HFFc6 (cell line): Measurements from ENCODE around the gene BBS5. TPM values are rescaled to one million over a fixed set of nuclear protein-coding genes. Genes with fewer than 3 reads are reported as not detected.
"Not testable (repeated sequence)": the region's sequence is repeated elsewhere in the genome, so short reads cannot be mapped to it uniquely, and the experiment has no call there.

Experiments
- DNase-seq: peaks from one replicate; pipeline ENCODE4 v3.0.0-alpha.2; 2018
- H3K27ac Mint-ChIP-seq: 2 replicates; pipeline ENCODE4 v1.8.0; 2020; ENCODE audit warnings: mild to moderate bottlenecking, mixed read lengths
- H3K27me3 Mint-ChIP-seq: 2 replicates; pipeline ENCODE4 v1.8.0; 2021; ENCODE audit warnings: mild to moderate bottlenecking, moderate library complexity, mixed read lengths; ENCODE audit not compliant: insufficient read depth
- H3K36me3 Mint-ChIP-seq: 2 replicates; pipeline ENCODE4 v1.8.0; 2021; ENCODE audit warnings: low read depth, mixed read lengths
- H3K4me1 Mint-ChIP-seq: 2 replicates; pipeline ENCODE4 v1.8.0; 2020; ENCODE audit warnings: low read depth, mixed read lengths
- H3K4me3 Mint-ChIP-seq: 2 replicates; pipeline ENCODE4 v1.8.0; 2020; ENCODE audit warnings: mild to moderate bottlenecking, moderate library complexity, mixed read lengths
- H3K9me3 Mint-ChIP-seq: 2 replicates; pipeline ENCODE4 v1.8.0; 2020; ENCODE audit warnings: mild to moderate bottlenecking, mixed read lengths
- total RNA-seq, 6 experiments: library from RNA; stranded (reverse); fragmentation: NEBNext Ultra II Directional; extraction: Animal tissue kit (Norgen Biotek cat#: 25700); gene quantifications; 2 replicates in 1 of 6; 3 replicates in 5 of 6; pipeline ENCODE4 v1.2.3, GENCODE V29; 2021
- TF ChIP-seq, protein P1 (sequence below): fragments of 200-600 bp; sonication (generic); IDR thresholded peaks from 2 replicates; pipeline ENCODE4 v1.5.0; 2021; ENCODE audit warnings: antibody characterized with exemption, mild to moderate bottlenecking

BBS5 gene
- total RNA-seq, 6 experiments from 2014 or later = 4.8 to 7.0 (median 6.0) TPM

DNA sequence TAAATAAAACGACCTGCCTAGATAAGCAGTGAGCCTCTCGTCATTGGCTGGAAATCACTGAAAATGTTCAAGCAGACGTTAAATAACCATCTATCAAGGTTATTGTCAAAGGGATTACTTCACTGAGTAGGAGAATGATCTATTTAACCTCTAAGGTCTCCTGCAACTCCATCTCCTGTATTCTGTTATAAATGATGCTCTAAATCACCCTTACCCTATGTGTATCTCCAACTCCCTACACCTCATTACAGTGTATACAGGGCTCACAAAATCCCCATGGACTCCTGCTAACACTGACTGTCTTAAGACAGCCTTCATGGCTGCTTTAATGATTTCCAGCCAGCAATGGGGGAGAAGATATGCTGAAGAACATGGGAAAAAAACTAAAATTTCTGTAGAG is 31.0 kb upstream of the BBS5 start:
- DNase-seq = no peak
- H3K9me3 Mint-ChIP-seq = no peaks in the 10 kb centered on the region
- H3K36me3 Mint-ChIP-seq = no peaks in the 10 kb centered on the region
- H3K27me3 Mint-ChIP-seq = peaks cover 7% of the 10 kb centered on the region
- TF ChIP-seq, protein P1, sequence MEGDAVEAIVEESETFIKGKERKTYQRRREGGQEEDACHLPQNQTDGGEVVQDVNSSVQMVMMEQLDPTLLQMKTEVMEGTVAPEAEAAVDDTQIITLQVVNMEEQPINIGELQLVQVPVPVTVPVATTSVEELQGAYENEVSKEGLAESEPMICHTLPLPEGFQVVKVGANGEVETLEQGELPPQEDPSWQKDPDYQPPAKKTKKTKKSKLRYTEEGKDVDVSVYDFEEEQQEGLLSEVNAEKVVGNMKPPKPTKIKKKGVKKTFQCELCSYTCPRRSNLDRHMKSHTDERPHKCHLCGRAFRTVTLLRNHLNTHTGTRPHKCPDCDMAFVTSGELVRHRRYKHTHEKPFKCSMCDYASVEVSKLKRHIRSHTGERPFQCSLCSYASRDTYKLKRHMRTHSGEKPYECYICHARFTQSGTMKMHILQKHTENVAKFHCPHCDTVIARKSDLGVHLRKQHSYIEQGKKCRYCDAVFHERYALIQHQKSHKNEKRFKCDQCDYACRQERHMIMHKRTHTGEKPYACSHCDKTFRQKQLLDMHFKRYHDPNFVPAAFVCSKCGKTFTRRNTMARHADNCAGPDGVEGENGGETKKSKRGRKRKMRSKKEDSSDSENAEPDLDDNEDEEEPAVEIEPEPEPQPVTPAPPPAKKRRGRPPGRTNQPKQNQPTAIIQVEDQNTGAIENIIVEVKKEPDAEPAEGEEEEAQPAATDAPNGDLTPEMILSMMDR = no peak
- H3K4me3 Mint-ChIP-seq = no peak overlapping the region
- H3K27ac Mint-ChIP-seq = no peak overlapping the region
- no peaks in the 10 kb centered on the region for H3K4me1 Mint-ChIP-seq

GRCh38 chr2:169448865-169449264 is 30.4 kb upstream of the BBS5 start:
- Mint-ChIP-seq H3K9me3 (no peaks in the 10 kb centered on the region), H3K27me3 (peaks cover 6% of the 10 kb centered on the region), H3K4me1 (no peaks in the 10 kb centered on the region), H3K27ac (no peak overlapping the region), H3K36me3 (no peaks in the 10 kb centered on the region), H3K4me3 (no peak overlapping the region)
- TF ChIP-seq, protein P1 = no peak
- no peak for DNase-seq

GRCh38 chr2:169452080-169452479 is 27.2 kb upstream of the BBS5 start:
- TF ChIP-seq, protein P1 = peak; percentile 80
- H3K36me3 Mint-ChIP-seq = no peaks in the 10 kb centered on the region
- no peaks in the 10 kb centered on the region for H3K9me3 Mint-ChIP-seq
- peak; percentile 9 for DNase-seq
- peaks cover 10% of the 10 kb centered on the region for H3K27me3 Mint-ChIP-seq
- H3K4me1 Mint-ChIP-seq = no peaks in the 10 kb centered on the region
- H3K27ac Mint-ChIP-seq = no peak overlapping the region
- H3K4me3 Mint-ChIP-seq = no peak overlapping the region

GRCh38 chr2:169453044-169453443 is 26.2 kb upstream of the BBS5 start:
- not testable (repeated sequence) for H3K9me3 Mint-ChIP-seq, H3K4me3 Mint-ChIP-seq, H3K4me1 Mint-ChIP-seq, H3K36me3 Mint-ChIP-seq, DNase-seq, H3K27ac Mint-ChIP-seq
- H3K27me3 Mint-ChIP-seq = peaks cover 12% of the 10 kb centered on the region

- H3K27me3 Mint-ChIP-seq = peaks cover 2% of the 10 kb centered on the region; the same call in 1 of the 2 replicates
- H3K4me3 Mint-ChIP-seq = no peak overlapping the region
- DNase-seq = no peak
Measured at GRCh38 chr2:169461143-169461542, 18.2 kb upstream of the BBS5 start.

GRCh38 chr2:169462896-169463695 is 16.2 kb upstream of the BBS5 start:
- H3K4me3 Mint-ChIP-seq = peak overlapping the region; percentile 57
- H3K9me3 Mint-ChIP-seq = no peaks in the 10 kb centered on the region
- DNase-seq = peak; percentile 81
- TF ChIP-seq, protein P1 = no peak
- H3K27ac Mint-ChIP-seq = peak overlapping the region; percentile 72
- no peaks in the 10 kb centered on the region for H3K36me3 Mint-ChIP-seq
- H3K4me1 Mint-ChIP-seq = peaks cover 31% of the 10 kb centered on the region
- H3K27me3 Mint-ChIP-seq = no peaks in the 10 kb centered on the region

More at GRCh38 chr2:169461143-169461542, 18.2 kb upstream of the BBS5 start:
- TF ChIP-seq, protein P1 = no peak
- no peaks in the 10 kb centered on the region for H3K36me3 Mint-ChIP-seq
- H3K4me1 Mint-ChIP-seq = peaks cover 31% of the 10 kb centered on the region
- no peak overlapping the region for H3K27ac Mint-ChIP-seq
- H3K9me3 Mint-ChIP-seq = no peaks in the 10 kb centered on the region
